Activated CD8-positive, alpha-beta memory T cell treated with anti-CD3 and anti-CD28 coated beads, Interleukin-2, amount 50 U/mL, for 48 hours (primary cell): Measurements from ENCODE around the gene TSPAN9.

Experiments used
- DNase-seq: peaks from one replicate; pipeline ENCODE4 v3.0.0-alpha.2; 2020

TSPAN9 gene

GRCh38 chr12:3145546-3146310, 68.5 kb downstream of the TSPAN9 start:
- DNase-seq, result no peak

GRCh38 chr12:3147260-3147659, 70.1 kb downstream of the TSPAN9 start:
- DNase-seq, result no peak

- DNase-seq, result no peak
Measured at GRCh38 chr12:3148366-3149000, 71.3 kb downstream of the TSPAN9 start.

- DNase-seq, result no peak
Measured at GRCh38 chr12:3149515-3150307, 72.5 kb downstream of the TSPAN9 start.

- DNase-seq, result no peak
Measured at GRCh38 chr12:3150308-3150670, 73.1 kb downstream of the TSPAN9 start.

GRCh38 chr12:3150931-3151835, 74.0 kb downstream of the TSPAN9 start:
- DNase-seq, result no peak

- no peak for DNase-seq
Measured at GRCh38 chr12:3152011-3152511, 74.9 kb downstream of the TSPAN9 start.

- no peak for DNase-seq
Measured at GRCh38 chr12:3152892-3153291, 75.7 kb downstream of the TSPAN9 start.

GRCh38 chr12:3154006-3154405, 76.8 kb downstream of the TSPAN9 start:
- DNase-seq, result no peak

- no peak for DNase-seq
Measured at GRCh38 chr12:3155702-3156370, 78.7 kb downstream of the TSPAN9 start.

GRCh38 chr12:3157581-3158323, 80.6 kb downstream of the TSPAN9 start:
- no peak for DNase-seq

- no peak for DNase-seq
Measured at GRCh38 chr12:3158851-3159465, 81.8 kb downstream of the TSPAN9 start.

GRCh38 chr12:3160081-3160480, 82.9 kb downstream of the TSPAN9 start:
- DNase-seq, result no peak

GRCh38 chr12:3161861-3162260, 84.7 kb downstream of the TSPAN9 start:
- DNase-seq, result no peak

GRCh38 chr12:3164454-3165077, 87.4 kb downstream of the TSPAN9 start:
- DNase-seq, result no peak

GRCh38 chr12:3165078-3165980, 88.2 kb downstream of the TSPAN9 start:
- DNase-seq, result no peak

- DNase-seq, result no peak
Measured at GRCh38 chr12:3167636-3168035, 90.5 kb downstream of the TSPAN9 start.

- peak; percentile 75 for DNase-seq
Measured at GRCh38 chr12:3168223-3169221, 91.3 kb downstream of the TSPAN9 start.
